HG03575 (cell line): Measurements from ENCODE around the gene VRK2.

Experiments
- ATAC-seq: cut with Tn5 transposase; IDR thresholded peaks from one replicate; pipeline ENCODE4 v1.9.1; 2021; ENCODE audit not compliant: unreplicated experiment, insufficient number of reproducible peaks, low FRiP score; ENCODE audit errors: extremely low read depth

The VRK2 gene

DNA sequence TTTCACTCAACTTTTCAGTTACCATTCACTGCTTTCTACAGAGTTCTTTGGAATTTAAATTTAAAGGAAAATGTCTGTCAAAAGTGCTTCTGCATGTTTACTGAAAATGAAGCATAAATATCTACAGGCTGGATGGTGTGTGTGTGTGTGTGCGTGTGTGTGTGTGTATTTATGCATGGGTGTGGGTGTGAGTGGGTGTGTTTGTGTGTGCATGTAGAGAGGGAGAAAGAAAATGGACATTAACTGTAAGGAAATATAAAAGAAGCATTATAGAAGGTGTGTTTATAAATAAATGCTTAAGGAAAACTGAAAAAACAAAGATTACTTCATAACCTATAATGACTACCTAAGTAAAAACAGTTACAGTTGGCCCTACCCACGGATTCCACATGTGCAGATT is 151.3 kb downstream of the VRK2 start:
- ATAC-seq, result no peak

DNA sequence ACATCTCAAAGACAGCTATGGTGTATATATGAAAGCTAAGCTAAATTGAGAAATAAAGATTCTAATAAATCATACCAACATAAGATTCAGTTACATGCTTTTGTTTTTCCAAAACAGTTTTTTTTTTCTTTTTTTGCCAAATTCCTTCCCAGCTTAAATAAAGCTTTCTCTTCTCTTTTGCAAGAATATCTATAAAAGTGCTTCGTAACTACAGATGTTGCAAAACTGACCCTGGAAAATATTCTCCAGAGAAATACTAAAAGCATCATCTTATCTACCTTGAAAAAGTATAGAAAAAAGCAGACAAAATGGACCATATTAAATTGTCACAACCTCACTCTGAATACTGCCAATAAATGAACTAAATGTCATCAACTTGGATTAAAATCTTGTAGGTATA is 155.8 kb downstream of the VRK2 start:
- ATAC-seq, result no peak

DNA sequence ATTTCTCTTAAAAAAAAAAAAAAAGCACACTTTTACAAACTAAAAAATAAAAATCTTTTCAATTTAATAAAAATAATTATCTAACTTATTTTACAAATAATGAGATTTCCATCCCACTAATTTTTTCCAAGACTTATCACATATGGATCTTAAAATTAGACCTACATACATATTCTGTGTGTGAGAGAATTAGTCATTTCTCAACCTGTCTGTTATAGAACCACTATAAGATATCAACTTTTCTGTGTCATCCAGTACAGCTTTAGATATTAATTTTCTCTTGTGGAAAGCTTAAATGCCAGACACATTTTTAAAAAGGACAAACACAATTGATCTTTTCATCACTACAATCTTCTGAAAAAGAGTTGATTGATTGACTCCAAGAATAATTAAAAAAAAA is 156.4 kb downstream of the VRK2 start:
- ATAC-seq, result no peak

DNA sequence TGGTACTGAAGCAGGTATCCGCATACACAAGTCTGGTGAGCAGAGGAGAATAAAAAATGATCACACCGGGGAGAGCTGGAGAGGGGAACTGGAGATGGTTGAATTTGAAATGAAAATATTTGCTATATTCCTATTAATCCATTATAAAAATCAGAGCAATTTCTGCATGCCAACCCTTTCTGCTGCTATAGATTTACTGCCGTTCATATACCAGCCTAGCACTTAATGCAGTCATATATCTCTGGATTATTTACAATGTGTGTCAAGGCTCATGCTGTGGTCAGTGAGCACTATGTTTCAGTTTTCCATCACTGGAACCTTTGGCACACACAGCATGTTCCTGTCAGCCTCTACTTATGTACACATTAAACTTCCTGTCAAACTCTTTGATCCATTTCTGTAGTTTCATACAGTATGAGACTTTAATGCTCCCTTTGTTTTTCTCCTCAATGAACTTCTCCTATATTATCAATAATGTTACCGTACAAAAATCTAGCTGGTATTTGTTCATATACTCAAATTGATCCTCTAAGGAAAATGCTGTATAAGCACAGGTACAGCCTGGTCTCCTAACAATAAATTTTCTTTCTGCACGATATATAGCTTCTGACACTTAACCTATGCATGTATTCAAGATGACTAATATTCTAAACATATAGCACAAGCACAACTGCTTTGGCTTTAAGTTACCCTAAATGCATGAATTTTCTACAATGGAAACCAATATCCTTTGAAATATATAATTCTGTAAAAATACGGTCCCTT is 157.8 kb downstream of the VRK2 start:
- no peak for ATAC-seq

DNA sequence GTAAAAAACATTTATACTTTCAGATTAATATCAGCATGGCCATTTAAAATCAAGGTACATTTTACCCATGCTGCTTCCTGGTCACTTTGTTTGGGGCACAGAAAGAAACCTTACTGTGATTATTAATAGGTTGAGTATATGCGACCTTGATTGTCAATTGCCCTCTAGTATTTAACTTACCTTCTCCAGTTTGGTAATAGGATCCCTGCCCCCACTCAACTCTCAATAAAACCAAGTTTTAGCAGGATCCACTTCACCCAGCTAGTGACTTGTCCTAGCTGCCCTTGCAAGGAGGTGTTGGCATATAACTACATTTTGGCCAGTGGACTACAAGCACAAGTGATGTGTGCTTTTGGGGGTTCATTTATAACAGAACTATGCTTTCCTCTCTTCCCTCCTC is 160.2 kb downstream of the VRK2 start:
- no peak for ATAC-seq

DNA sequence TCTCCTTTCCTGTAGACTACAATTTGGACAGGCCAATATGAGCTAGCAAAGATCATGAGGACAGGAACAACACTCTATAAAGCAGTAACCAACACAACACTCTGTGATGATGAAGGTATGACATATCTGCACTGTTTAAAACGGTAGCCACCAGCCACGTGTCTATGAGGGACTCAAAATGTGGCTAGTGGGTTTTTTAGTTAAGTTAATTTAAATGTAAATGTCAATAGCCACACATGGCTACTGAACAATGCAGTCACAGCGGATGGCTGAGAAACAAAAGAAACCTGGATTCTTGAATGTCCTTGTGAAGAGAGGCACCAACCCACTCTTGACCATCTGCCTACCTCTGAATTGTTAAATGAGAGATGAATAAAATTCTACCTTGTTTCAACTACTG is 160.6 kb downstream of the VRK2 start:
- ATAC-seq, result no peak
